Left lung (tissue), 10 donors: ENCODE data around the gene EIF2A. TPM values are rescaled to one million over a fixed set of nuclear protein-coding genes. Genes with fewer than 3 reads are reported as not detected.

Experiments
- ATAC-seq: fragments of 200-7000 bp; cut with Tn5 transposase; one replicate; pipeline ENCODE4 v1.9.1; 2020; ENCODE audit warnings: moderate library complexity
- DNase-seq, 4 donors: peaks; one replicate each; pipeline ENCODE4 v3.0.0-alpha.2; 2013 to 2020
- H3K27ac ChIP-seq, 2 donors: fragments of 200-600 bp; sonication (generic) in 1 of 2; one replicate each; pipeline versions ENCODE4 v1.5.0 to v1.8.0; 2020 to 2021
- H3K27me3 ChIP-seq, 2 donors: fragments of 200-600 bp; sonication (generic) in 1 of 2; one replicate each; pipeline versions ENCODE4 v1.5.0 to v1.8.0; 2020 to 2021
- H3K36me3 ChIP-seq, 2 donors: fragments of 200-600 bp; sonication (generic) in 1 of 2; one replicate each; pipeline versions ENCODE4 v1.5.0 to v1.8.0; 2020 to 2021
- H3K4me1 ChIP-seq, 2 donors: fragments of 200-600 bp; one replicate each; pipeline ENCODE4 v1.8.0; 2021
- H3K4me3 ChIP-seq, 2 donors: fragments of 200-600 bp; sonication (generic) in 1 of 2; one replicate each; pipeline versions ENCODE4 v1.5.0 to v1.8.0; 2020 to 2021; ENCODE audit warnings: mild to moderate bottlenecking in 1 of 2
- H3K9me3 ChIP-seq, 2 donors: fragments of 200-600 bp; sonication (generic) in 1 of 2; one replicate each; pipeline versions ENCODE4 v1.5.0 to v1.8.0; 2020 to 2021
- intact Hi-C, 2 donors: fragments of 100-400 bp; cut with DNase I; formaldehyde crosslinking; loops; one replicate each; pipeline versions ENCODE4 v1.11.2 to v1.14.2; 2022
- polyA plus RNA-seq, 6 donors: library from polyadenylated mRNA; unstranded; fragments of 120-200 nt; gene quantifications; one replicate each; pipeline ENCODE4 v1.2.1, GENCODE V29; 2013; ENCODE audit not compliant: insufficient read length in 6 of 6
- total RNA-seq, 2 donors: library from RNA; stranded (reverse); fragmentation: NEBNext Ultra II Directional; extraction: Animal tissue kit (Norgen Biotek cat#: 25700); gene quantifications; one replicate each; pipeline ENCODE4 v1.2.1, GENCODE V29; 2021
- TF ChIP-seq, protein P1 (sequence below), 2 donors: fragments of 200-600 bp; sonication (generic) in 1 of 2; IDR thresholded peaks; one replicate each; pipeline versions ENCODE4 v1.5.0 to v1.8.0; 2021; ENCODE audit warnings: antibody characterized with exemption in 2 of 2
- donor health status: DM: no; HTN: yes; CAD: no.
- donor health status: DM: no; HTN: no; CAD: no.

Gene EIF2A
- total and polyA plus RNA-seq, 8 donors, result 63.2 to 200 (median 181) TPM

DNA sequence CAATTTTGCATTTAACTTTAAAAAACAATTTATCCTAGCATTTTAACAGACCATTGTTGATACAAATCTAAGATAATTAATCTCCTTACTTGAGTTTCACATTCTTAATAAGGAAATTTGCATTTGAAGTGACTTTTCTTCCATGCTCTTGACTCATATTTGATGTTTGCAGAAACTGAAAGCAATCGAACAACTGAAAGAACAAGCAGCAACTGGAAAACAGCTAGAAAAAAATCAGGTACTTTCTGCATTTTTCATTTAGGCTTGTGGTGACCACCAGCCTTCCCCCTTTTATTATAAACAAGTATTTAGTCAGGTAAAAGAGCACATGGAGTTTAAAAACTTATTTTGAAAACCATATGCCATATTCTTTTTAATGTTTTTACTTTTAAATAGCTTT is 36.4 kb downstream of the EIF2A start:
- no peak overlapping the region for H3K27ac ChIP-seq
- H3K9me3 ChIP-seq, result no peaks in the 10 kb centered on the region
- H3K4me1 ChIP-seq, result peaks cover 0 to 2% of the 10 kb centered on the region in 2 donors
- no peaks in the 10 kb centered on the region for H3K27me3 ChIP-seq
- DNase-seq (no peak), ATAC-seq (no peak)
- TF ChIP-seq, protein P1, sequence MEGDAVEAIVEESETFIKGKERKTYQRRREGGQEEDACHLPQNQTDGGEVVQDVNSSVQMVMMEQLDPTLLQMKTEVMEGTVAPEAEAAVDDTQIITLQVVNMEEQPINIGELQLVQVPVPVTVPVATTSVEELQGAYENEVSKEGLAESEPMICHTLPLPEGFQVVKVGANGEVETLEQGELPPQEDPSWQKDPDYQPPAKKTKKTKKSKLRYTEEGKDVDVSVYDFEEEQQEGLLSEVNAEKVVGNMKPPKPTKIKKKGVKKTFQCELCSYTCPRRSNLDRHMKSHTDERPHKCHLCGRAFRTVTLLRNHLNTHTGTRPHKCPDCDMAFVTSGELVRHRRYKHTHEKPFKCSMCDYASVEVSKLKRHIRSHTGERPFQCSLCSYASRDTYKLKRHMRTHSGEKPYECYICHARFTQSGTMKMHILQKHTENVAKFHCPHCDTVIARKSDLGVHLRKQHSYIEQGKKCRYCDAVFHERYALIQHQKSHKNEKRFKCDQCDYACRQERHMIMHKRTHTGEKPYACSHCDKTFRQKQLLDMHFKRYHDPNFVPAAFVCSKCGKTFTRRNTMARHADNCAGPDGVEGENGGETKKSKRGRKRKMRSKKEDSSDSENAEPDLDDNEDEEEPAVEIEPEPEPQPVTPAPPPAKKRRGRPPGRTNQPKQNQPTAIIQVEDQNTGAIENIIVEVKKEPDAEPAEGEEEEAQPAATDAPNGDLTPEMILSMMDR (IDR thresholded peaks at IDR 0.05), result no peak
- intact Hi-C loops, result no loop called here
- no peak overlapping the region for H3K4me3 ChIP-seq
- peaks cover 0 to 82% of the 10 kb centered on the region in 2 donors for H3K36me3 ChIP-seq

DNA sequence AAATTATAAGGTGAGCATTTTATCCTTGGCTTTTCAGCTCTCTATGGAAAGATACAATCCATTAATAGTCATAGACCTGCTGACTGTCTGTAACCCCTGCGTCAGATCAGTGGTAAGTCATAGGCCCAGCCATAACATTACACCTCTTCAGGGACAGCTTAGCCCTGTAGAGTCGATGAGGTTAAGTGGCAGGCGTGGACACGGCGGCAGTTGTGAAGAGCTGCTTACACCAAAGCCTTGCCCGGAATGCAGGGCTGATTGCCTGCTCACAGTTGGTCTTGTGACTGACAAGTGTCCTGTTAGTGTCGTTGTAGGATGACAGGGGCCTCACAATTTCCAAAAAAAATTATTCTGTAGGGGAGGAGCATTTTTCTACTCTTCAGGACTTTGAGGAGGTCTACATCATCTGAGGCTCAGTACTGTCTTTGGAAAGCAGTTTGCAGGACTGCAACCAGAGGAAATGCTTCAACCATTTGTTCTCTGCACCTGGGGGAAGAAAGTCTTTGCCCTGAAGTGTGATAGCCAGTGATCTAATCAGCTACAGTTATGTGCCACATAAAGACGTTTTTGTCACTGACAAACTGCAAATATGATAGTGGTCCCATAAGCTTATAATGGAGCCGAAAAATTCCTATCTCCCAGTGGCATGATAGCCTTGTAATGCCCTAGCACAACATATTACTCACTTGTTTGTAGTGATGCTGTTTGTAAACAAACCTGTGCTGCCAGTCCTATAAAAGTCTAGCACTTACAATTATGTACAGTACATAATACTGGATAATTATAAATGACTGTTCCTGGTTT is 41.6 kb downstream of the EIF2A start:
- no peaks in the 10 kb centered on the region for H3K27me3 ChIP-seq
- peaks cover 0 to 33% of the 10 kb centered on the region in 2 donors for H3K36me3 ChIP-seq
- no peaks in the 10 kb centered on the region for H3K9me3 ChIP-seq
- peak in 2 of 4 donors; percentile 76 to 82 for DNase-seq
- H3K4me3 ChIP-seq, result no peak overlapping the region
- intact Hi-C loops, result no loop called here
- peak; percentile 94 for ATAC-seq
- H3K4me1 ChIP-seq, result peaks cover 0 to 2% of the 10 kb centered on the region in 2 donors
- TF ChIP-seq, protein P1 (IDR thresholded peaks at IDR 0.05), result no peak
- H3K27ac ChIP-seq, result peak overlapping the region; percentile 4 to 42

DNA sequence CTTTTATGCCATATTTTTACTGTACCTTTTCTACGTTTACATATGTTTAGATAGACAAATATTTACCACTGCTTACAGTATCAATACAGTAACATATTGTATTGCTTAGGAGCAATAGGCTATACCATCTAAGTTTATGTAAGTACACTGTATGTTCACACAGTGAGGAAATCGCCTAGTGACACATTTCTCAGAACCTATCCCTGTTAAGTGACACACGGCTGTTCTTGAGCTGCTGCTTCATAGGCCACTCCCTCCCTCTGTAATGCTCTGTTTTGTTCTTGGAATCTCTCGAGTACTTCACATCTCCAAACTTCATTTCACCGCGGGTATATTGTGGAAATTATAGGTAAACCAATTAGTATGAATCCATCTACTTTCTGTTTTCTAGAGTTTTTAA is 43.2 kb downstream of the EIF2A start:
- Histone ChIP-seq H3K27me3 (no peaks in the 10 kb centered on the region), H3K27ac (no peak overlapping the region), H3K36me3 (peaks cover 0 to 18% of the 10 kb centered on the region in 2 donors), H3K4me3 (no peak overlapping the region), H3K4me1 (peaks cover 0 to 2% of the 10 kb centered on the region in 2 donors), H3K9me3 (no peaks in the 10 kb centered on the region)
- DNase-seq (no peak), ATAC-seq (peak; percentile 66)
- TF ChIP-seq, protein P1 (IDR thresholded peaks at IDR 0.05), result no peak
- intact Hi-C loops, result no loop called here

DNA sequence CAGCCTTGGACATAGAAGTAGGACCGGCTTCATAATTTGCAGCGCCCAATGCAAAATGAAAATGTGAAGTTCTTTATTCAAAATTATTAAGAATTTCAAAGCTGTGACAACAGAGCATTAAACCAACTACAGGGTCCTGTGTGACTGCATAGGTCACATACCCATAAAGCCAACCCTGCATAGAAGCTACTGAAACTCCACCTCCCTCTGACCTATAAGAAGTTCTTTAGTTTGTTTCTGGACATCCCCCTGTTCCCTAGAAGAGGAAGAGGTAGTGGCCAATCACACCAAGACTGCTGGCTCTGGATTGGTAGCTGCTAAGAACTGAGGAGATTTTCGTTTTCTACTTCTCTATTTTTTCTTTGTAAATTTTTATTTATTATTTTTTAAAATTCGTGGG is 47.6 kb downstream of the EIF2A start:
- no peaks in the 10 kb centered on the region for H3K4me1 ChIP-seq
- no peaks in the 10 kb centered on the region for H3K36me3 ChIP-seq
- H3K27ac ChIP-seq, result no peak overlapping the region
- DNase-seq (no peak), ATAC-seq (no peak)
- no peaks in the 10 kb centered on the region for H3K27me3 ChIP-seq
- intact Hi-C loops, result no loop called here
- no peak overlapping the region for H3K4me3 ChIP-seq
- TF ChIP-seq, protein P1 (IDR thresholded peaks at IDR 0.05), result no peak
- no peaks in the 10 kb centered on the region for H3K9me3 ChIP-seq

DNA sequence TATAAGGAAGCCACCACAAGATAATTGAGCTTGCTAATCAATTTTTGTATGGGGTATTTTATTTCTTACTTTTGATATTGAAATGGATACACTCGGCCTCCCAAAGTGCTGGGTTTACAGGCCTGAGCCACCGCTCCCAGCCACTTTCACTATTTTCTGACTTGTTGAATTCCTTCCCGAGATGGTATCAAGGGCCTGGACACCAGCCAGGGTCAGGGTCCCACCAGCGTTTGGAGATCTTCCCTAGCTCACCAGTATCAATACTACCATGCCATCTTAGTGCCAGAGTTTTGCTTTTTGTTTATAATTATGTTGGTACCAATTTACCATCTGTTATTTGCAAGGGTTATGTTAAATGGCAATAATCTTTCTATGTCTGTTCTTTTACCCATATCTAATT is 51.1 kb downstream of the EIF2A start:
- DNase-seq, result no peak
- ATAC-seq, result no peak
- Histone ChIP-seq H3K27me3 (no peaks in the 10 kb centered on the region), H3K9me3 (no peaks in the 10 kb centered on the region), H3K27ac (no peak overlapping the region), H3K36me3 (no peaks in the 10 kb centered on the region), H3K4me1 (peaks cover 0 to 7% of the 10 kb centered on the region in 2 donors), H3K4me3 (no peak overlapping the region)
- TF ChIP-seq, protein P1 (IDR thresholded peaks at IDR 0.05), result no peak
- intact Hi-C loops, result no loop called here
